HG03103 (cell line): ENCODE results near the gene PATE1.

Experiments used
- ATAC-seq: cut with Tn5 transposase; IDR thresholded peaks from one replicate; pipeline ENCODE4 v1.9.1; 2021; ENCODE audit warnings: low read depth; ENCODE audit not compliant: unreplicated experiment

The PATE1 gene

DNA sequence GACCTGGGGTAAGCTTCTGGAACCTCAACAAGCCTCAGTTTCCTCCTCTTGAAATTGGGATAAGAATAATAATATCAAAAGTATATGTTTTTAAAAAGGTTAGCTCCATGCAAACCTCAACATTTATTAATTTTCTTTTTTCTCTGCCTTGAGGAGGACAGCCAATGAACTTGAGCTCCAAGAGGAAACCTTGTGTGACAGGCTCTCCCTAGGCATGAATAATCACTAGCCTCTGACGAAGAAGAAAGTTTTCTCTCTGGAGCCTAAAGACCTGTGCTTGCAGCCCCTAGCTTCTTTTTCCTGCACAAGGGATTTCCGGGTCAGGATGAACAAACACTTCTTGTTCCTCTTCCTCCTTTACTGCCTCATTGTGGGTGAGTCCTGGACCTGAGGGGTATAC, 41.7 kb downstream of the PATE1 start, which contains the start of gene PATE3:
TSS of gene PATE3 (plus strand) at position 301 of the 400 bp plus-strand sequence. CDS start at position 326, 25 bp downstream.
- ATAC-seq = no peak

DNA sequence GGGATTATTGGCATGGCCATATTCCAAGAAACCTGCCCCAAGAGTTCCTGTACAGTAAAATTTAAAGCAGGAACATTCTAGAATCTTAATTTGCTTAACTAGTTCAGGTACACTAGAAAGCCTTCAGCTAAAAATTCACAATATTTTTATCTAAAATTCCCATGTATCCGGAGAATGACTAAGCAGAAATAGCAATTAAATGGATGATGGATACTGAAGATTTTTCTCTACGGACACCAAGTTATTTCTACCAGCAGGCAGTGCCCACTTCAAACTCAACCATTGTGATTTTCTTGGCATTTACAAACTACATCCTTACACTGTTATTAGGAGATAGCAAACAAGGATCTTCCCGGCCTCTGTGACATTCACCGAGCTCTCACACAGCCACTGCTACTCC, 44.7 kb downstream of the PATE1 start:
- no peak for ATAC-seq

DNA sequence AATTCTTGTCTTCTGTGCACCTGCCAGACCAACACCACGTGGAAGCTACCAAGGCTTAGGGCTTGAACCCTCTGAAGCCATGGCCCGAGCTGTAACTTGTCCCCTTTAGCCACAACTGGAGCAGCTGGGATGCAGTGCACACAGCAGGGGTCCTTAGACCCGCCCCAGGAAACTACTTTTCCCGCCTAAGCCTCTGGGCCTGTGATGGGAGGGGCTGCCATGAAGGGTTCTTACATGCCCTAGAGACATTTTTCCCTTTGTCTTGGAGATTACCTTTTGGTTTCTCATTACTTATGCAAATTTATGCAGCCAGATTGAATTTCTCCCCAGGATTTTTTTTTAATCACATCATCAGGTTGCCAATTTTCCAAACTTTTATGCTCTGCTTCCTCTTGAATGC, 51.6 kb downstream of the PATE1 start:
- no peak for ATAC-seq
